C4-2B (cell line): Measurements from ENCODE around the gene PDGFB.

Experiments
- H3K27ac ChIP-seq: fragments of 450-650 bp; 2 replicates; pipeline ENCODE4 v1.5.1; 2017
- CTCF ChIP-seq: fragments of 450-650 bp; conservative IDR thresholded peaks from 2 replicates; pipeline ENCODE4 v1.5.1; 2017; ENCODE audit warnings: mild to moderate bottlenecking
- ZFX ChIP-seq: fragments of 450-650 bp; IDR thresholded peaks from 2 replicates; pipeline ENCODE4 v1.6.1; 2017

PDGFB gene

GRCh38 chr22:39224550-39224949 lies 20.2 kb downstream of the PDGFB start:
- TF ChIP-seq ZFX (no peak), CTCF (no peak)
- H3K27ac ChIP-seq = no peak overlapping the region

GRCh38 chr22:39223091-39223710 lies 21.6 kb downstream of the PDGFB start:
- TF ChIP-seq ZFX = no peak
- no peak for TF ChIP-seq CTCF
- H3K27ac ChIP-seq = no peak overlapping the region

- TF ChIP-seq CTCF (no peak), ZFX (no peak)
- H3K27ac ChIP-seq = no peak overlapping the region
Measured at GRCh38 chr22:39221999-39222686, 22.6 kb downstream of the PDGFB start.

- TF ChIP-seq CTCF = no peak
- TF ChIP-seq ZFX = no peak
- H3K27ac ChIP-seq = no peak overlapping the region
Measured at GRCh38 chr22:39220890-39221850, 23.6 kb downstream of the PDGFB start.

GRCh38 chr22:39220450-39220849 lies 24.3 kb downstream of the PDGFB start:
- no peak overlapping the region for H3K27ac ChIP-seq

More at GRCh38 chr22:39220450-39220849, 24.3 kb downstream of the PDGFB start:
- TF ChIP-seq ZFX (no peak), CTCF (no peak)
